Measurements from ENCODE around the gene FARP1.

DNA sequence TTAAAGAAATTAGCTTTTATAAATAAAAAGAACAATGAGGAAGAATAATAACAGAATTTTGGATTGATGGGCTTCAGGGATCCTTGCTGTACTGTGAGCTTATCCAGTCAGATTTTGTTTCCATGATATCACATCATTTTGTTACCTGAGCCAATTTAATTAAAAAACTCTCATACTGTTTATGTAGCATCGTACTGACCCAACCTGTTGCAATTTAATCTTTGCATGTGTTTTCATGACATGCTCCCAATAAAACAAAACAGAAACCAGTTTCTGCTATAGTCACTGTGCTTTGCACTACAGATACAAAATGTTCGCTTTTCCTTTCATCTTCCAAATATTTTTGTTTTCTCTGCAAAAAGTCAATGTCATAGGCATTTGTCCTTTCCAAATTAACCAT is 143.9 kb downstream of the FARP1 start:
- TF ChIP-seq CTCF (IDR thresholded peaks at IDR 0.05) = no peak
- no peak for TF ChIP-seq POLR2A (IDR thresholded peaks at IDR 0.05; ENCODE audit: low read depth)
- no peak for TF ChIP-seq POLR2AphosphoS5 (IDR thresholded peaks at IDR 0.05)

Measured in esophagus muscularis mucosa (tissue), 3 donors.